Ishikawa (cell line): ENCODE data around the gene PLA2R1.

Experiments
- CEBPB ChIP-seq: IDR thresholded peaks from 2 replicates; pipeline ENCODE4 v1.6.1; 2012
- EGR1 ChIP-seq: IDR thresholded peaks from 2 replicates; pipeline ENCODE4 v1.6.1; 2012

GRCh38 chr2:159941729-159942128 lies 120.7 kb downstream of the PLA2R1 start:
- TF ChIP-seq EGR1 (no peak), CEBPB (no peak)
